NCI-H2171 (cell line): ENCODE data around the gene CDHR4.
"Not testable (repeated sequence)": the region's sequence is repeated elsewhere in the genome, so short reads cannot be mapped to it uniquely, and the experiment has no call there.

Experiments used
- DNase-seq: peaks from one replicate; lab custom pipeline; 2025; lab: John Stamatoyannopoulos, UW

Gene CDHR4

DNA sequence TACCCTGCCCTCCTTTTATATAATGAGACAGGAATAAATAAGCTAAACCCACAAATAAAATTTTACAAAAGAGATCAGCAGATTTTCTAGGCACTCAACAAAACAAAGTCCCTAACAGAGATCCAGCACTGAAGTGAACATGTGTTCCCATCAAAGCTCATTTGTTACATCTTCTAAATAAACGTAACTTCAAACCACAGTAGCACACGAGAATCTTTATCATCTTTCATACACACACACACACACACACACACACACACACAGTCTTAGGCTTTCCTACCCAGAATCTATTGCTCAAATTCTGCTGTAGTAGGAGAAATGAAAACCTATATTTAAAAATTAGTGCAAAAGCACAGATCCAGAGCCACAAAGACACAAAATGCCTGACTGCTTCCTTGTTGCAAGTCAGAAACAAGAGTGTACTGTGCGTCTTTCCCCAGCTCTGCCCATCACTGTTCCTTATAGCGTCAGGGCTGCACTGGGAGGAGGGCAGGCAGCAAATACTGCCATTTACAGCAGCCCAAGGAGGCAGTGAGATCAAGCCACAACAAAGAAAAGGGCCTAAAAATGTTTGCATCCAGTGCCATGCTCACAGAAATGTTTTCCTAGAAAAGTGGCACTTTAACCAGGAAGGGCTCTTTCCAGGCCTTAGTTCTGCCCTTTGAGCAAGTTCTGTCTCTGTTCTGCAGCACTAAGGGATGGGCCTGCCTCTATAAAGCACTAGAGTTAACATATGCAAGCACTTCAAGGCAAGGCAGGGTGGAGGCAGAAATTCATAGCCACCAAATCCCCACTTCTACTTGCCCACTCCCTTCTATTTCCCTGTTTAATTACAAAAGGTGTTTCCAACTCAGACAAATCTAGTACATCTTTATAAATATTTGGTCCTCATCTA, 19.3 kb downstream of the CDHR4 start:
- DNase-seq = no peak

DNA sequence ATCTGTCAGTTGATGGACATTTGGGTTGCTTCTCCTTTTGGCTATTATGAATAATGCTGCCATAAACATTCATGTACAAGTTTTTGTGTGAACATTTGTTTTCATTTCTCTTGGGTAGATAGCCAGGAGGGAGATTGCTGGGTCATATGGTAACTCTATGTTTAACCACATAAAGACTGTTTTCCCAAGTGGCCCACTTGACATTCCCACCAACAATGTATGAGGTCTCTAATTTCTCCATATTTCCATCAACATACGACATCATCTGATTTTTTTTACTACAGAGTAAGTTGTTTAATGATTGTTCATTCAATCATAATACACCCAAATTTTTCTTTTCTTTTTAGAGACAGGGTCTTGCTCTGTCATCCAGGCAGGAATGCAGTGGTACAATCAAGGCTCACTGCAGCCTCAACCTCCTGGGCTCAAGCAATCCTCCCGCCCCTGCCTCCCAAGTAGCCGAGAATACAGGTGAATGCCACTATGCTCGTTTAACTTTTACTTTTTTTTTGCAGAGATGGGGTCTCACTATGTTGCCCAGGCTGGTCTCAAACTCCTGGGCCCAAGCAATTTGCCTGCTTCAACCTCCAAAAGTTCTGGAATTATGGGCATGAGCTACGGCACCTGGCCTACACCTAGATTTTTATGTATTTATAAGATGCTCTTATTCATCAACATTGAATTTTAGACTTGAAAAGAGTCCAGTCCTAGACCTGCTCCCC, 20.2 kb downstream of the CDHR4 start:
- no peak for DNase-seq

GRCh38 chr3:49776101-49776500, 23.6 kb downstream of the CDHR4 start:
- DNase-seq = not testable (repeated sequence)

DNA sequence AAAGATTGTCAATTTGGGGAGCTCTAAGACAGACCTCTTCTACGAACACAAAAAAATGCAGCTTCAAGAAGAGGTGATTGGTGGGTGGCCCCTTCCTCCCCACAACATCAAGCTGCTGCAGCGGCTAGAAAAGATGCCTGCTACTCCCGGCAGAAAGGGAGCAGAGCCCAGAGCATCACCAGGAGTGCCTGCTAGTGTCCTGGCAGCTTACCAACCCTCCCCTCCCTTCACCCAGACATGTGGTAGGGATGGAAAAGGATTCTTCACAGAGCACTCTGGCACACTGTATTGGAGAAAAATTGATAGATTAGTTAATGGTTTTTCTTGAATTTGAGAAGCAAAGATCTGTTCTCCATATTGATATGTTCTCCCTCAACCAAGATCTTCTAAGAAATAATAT, 24.1 kb downstream of the CDHR4 start:
- no peak for DNase-seq

DNA sequence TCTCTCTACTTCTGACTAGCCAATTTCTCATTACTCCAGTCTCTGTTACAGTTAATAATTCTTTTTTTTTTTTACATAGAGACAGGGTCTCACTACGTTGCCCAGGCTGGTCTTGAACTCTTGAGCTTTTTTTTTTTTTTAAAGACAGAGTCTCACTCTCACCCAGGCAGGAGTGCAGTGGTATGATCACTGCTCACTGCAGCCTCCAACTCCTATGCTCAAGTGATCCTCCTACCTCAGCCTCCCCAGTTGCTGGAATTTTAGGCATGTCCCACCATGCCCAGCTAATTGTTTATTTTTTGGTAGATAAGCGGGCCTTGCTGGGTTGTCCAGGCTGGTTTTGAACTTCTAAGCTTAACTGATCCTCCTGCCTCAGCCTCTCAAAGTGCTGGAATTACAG, 27.0 kb downstream of the CDHR4 start:
- no peak for DNase-seq

DNA sequence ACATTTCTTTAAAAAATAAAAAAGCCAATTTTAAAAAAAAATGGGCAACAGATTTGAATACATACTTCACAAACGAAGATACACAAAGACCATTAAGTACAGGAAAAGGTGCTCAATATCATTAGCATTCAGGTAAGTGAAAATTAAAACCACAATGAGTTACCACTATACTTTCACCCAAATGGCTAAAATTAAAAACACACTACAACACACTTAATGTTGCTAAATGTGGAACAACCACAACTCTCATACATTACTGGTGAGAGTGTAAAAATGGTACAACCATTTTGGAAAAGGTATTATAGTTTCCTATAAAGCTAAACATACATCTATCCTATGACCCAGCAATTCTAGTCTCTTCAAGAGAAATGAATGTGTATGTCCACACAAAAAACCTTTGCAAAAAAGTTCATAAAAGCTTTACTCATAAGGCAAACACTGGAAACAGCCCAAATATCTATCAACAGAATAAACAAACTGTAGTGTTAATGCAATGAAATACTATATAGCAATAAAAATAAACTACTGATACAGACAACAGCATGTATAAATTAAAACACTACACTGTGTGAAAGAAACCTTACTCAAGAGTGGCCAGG, 28.2 kb downstream of the CDHR4 start:
- no peak for DNase-seq

DNA sequence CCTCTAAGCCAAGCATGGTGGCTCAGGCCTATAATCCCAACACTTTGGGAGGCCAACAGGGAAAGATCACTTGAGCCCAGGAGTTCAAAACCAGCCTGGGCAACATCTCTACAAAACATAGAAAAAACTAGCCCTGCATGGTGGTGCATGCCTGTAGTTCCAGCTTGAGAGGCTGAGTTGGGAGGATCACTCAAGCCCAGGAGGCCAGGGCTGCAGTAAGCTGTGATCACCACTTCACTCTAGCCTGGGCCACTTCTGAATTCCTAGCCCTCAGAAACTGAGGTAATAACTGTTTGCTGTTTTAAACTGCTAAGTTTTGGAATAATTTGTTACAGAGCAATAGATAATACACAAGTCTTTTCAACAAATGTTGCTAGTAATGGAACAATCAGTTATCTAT, 29.7 kb downstream of the CDHR4 start:
- no peak for DNase-seq

GRCh38 chr3:49769286-49769915, 30.3 kb downstream of the CDHR4 start:
- DNase-seq = no peak

DNA sequence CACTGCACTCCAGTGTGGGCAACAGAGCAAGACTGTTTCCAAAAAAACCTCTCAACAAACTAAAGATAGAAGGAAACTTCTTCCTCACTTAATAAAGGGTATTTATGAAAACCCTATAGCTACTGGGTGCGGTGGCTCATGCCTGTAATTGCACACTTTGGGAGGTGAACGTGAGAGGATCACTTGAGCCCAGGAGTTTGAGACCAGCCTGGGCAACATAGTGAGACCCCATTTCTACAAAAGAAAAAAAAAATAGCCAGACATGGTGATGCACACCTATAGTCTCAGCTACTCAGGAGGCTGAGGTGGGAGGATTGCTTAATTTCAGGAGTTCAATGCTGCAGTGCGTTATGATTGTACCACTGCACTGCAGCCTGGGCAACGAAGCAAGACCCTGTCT, 35.7 kb downstream of the CDHR4 start:
- no peak for DNase-seq

DNA sequence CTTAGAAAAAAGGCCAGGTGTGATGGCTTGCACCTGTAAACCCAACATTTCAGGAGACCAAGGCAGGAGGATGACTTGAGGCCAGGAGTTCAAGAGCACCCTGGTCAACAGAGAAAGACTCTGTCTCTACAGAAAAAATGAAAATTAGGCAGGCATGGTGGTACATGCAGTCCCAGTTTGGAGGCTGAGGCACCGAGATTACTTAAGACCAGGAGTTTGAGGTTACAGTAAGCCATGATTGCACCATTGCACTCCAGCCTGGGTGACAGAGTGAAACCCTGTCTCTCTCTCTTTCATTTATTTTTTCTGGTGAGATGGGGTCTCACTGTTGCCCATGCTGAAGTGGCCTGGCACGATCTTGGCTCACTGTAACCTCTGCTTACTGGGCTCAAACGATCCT, 38.0 kb downstream of the CDHR4 start:
- DNase-seq = no peak

- DNase-seq = no peak
These were observed 40.4 kb downstream of the CDHR4 start for GRCh38 chr3:49759226-49759625.

DNA sequence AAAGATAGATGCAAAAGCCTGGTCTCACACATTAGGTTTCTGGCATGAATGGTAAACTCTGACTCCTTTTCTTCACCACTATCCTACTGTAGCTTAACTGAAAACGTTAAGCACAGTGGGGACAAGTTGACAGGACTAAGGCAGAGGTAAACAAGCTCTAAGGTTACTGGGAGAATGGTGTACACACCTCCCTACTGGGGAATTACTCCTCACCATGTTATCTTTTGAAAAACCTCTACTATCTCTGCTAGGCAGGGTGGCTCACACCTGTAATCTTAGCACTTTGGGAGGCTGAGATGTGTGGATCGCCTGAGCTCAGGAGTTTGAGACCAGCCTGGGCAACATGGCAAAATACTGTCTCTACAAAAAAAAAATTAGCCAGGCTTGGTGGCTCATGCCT, 42.5 kb downstream of the CDHR4 start:
- no peak for DNase-seq

DNA sequence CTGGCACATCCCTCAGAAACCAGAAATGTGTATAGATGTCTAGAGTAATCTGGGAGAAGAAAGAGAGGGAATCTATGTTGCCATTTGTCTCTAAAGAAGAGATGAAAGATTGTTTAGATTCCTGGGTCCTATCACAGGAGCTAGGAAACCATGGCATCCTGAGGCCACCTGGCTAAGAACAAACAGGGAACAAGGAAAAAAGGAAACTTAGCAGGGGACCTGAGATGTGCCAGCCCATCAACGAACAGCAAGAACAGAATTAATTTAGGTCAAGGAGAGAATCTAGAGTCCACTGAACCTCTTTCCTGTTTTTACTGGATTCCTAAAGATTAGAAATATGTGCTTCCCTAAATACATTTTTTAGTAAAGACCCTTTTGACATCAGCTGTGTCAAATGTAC, 43.6 kb downstream of the CDHR4 start:
- no peak for DNase-seq

DNA sequence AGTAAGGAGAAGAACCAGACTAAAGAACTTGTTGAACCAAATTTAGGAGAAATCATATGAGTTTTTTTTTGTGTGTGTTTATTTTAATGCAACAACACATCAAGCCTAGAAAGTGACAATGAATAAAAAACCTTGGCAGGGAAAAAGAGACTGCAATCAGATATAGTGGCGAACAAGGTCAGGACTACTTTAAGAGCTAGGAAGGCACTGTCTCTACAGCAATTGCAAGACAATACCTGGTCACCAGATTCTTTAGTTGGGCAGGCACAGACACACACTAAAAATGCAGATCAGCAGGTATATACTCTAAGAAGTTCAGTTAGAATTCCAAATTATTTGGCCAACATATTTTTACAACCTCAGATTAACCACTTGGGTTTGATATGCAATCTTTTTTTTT, 45.1 kb downstream of the CDHR4 start:
- DNase-seq = no peak

DNA sequence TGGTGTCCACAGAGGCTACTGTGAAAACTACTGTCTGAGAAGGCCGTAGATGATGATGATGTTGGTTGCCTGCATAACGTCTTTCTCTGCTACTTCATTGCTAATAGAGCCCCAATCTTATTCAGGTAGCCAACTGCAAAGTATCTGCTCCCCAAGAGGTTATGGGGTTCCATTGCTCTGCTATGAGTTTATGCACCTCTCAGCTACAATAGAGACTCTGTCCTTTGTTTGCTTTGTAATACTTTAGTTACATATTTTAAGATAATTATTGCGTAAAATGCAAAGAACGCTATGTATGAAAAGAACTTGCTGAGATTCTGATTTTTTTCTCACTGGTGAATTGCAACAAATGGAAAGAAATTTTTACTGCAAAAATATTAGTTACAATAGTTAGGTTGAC, 48.2 kb downstream of the CDHR4 start:
- no peak for DNase-seq

GRCh38 chr3:49750056-49750455, 49.6 kb downstream of the CDHR4 start:
- no peak for DNase-seq

GRCh38 chr3:49748874-49749273, 50.8 kb downstream of the CDHR4 start:
- not testable (repeated sequence) for DNase-seq

DNA sequence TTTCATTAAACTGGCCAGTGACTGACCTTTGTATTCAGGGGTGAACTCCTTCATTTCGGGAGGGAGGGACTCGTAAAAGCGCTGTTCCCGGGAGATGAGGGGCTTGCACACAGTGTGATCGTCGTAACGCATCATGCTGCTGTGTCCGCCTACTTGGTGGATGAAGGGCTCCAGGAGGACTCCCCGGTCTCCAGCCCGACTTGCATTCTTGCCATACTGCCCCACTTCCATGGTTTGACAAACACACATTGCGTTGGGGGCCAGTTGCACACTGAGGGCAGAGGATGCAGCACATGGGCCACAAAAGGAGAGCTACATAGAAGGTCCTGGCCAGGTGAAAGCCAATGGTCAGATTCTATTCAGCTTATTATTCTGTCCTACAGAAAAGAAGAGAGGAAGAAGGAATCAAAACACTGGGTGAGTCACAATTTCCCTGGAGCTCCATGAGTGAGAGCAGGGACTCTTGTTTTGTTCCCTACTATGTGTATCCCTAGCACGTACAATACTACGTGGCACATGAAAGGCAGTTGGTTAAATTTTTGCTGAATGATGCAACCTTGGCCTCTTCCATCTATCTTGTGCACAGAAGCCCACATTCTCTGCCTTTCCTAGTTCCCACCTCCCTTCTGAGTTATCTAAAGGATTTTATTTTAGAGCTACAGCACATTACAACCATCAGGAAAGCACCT, 51.7 kb downstream of the CDHR4 start:
- DNase-seq = no peak

GRCh38 chr3:49745986-49746385, 53.7 kb downstream of the CDHR4 start:
- DNase-seq = no peak
